A172 (cell line): ENCODE data around the gene FAM110C. TPM values are rescaled to one million over a fixed set of nuclear protein-coding genes. Genes with fewer than 3 reads are reported as not detected.

Source experiments
- total RNA-seq: library from RNA; depleted of rRNA; stranded (reverse); fragments of >200 nt; shearing (Covaris generic); gene quantifications from 2 replicates; pipeline ENCODE4 v1.2.3, GENCODE V29; 2014; rRNA removed

FAM110C gene
- total RNA-seq, 1 experiment from 2014 or later: not detected

Other genes starting within 250 kb of the FAM110C start
- gene SH3YL1, start 217.5 kb upstream of the FAM110C start, total RNA-seq: 21.4 and 22.5 TPM in 2 replicates
- 186 and 248 TPM in 2 replicates for gene ACP1, start 218.4 kb upstream of the FAM110C start, total RNA-seq
- gene ALKAL2, start 241.6 kb upstream of the FAM110C start, total RNA-seq: not detected in 2 replicates